OCI-LY7 (cell line): ENCODE data around the gene SPAG9. TPM values are rescaled to one million over a fixed set of nuclear protein-coding genes. Genes with fewer than 3 reads are reported as not detected.

Experiments used
- BruUV-seq: library from RNA; stranded (reverse); fragments of 400-500 nt; replicated peaks from 2 replicates; lab custom pipeline; 2021; lab: Mats Ljungman, UMichigan
- CTCF ChIA-PET: fragments of 300-600 bp; sonication (Branson Sonifier 250); formaldehyde crosslinking; loops from one replicate; lab custom pipeline; 2022; ENCODE audit warnings: antibody characterized with exemption; ENCODE audit not compliant: unreplicated experiment; lab: Charles Lee
- POLR2A ChIA-PET: fragments of 300-600 bp; sonication (Branson Sonifier 250); formaldehyde crosslinking; loops from one replicate; lab custom pipeline; 2022; ENCODE audit warnings: antibody characterized with exemption; lab: Charles Lee
- DNase-seq: peaks from one replicate; pipeline ENCODE4 v3.0.0-alpha.2; 2015; ENCODE audit warnings: low spot score
- H2AFZ ChIP-seq: fragments of 200-600 bp; sonication (generic), shearing (Covaris generic); 2 replicates; pipeline ENCODE4 v1.6.1; 2014; ENCODE audit warnings: mild to moderate bottlenecking, antibody characterized with exemption, low read length, moderate library complexity
- H3K27ac ChIP-seq: fragments of 200-600 bp; sonication (generic); 2 replicates; pipeline ENCODE4 v1.5.1; 2014; ENCODE audit warnings: mixed run types, low read depth, mild to moderate bottlenecking, moderate library complexity, low read length, inconsistent platforms; ENCODE audit not compliant: poor library complexity, severe bottlenecking
- H3K36me3 ChIP-seq: fragments of 200-600 bp; sonication (generic); 2 replicates; pipeline ENCODE4 v1.6.1; 2014; ENCODE audit warnings: mild to moderate bottlenecking, antibody characterized with exemption, low read length, moderate library complexity, mixed read lengths; ENCODE audit not compliant: insufficient read depth
- H3K4me1 ChIP-seq: fragments of 200-600 bp; sonication (generic); 2 replicates; pipeline ENCODE4 v1.5.1; 2014; ENCODE audit warnings: mild to moderate bottlenecking, low read length; ENCODE audit not compliant: insufficient read depth, poor library complexity, severe bottlenecking
- H3K4me2 ChIP-seq: fragments of 200-600 bp; sonication (generic); 2 replicates; pipeline ENCODE4 v1.6.1; 2014; ENCODE audit warnings: mild to moderate bottlenecking, low read length
- H3K4me3 ChIP-seq: fragments of 200-600 bp; sonication (generic); 2 replicates; pipeline ENCODE4 v1.5.1; 2014; ENCODE audit warnings: mild to moderate bottlenecking, low read depth, low read length; ENCODE audit not compliant: poor library complexity, severe bottlenecking
- H3K79me2 ChIP-seq: fragments of 200-600 bp; sonication (generic); 2 replicates; pipeline ENCODE4 v1.6.1; 2016; ENCODE audit warnings: low read depth, mild to moderate bottlenecking, low read length, moderate library complexity, mixed read lengths; ENCODE audit not compliant: insufficient read depth
- H3K9me2 ChIP-seq: fragments of 200-600 bp; sonication (generic); 2 replicates; pipeline ENCODE4 v1.6.1; 2016; ENCODE audit warnings: mild to moderate bottlenecking, low read length, mixed read lengths; ENCODE audit not compliant: insufficient read depth
- H3K9me3 ChIP-seq: fragments of 200-600 bp; sonication (generic); 2 replicates; pipeline ENCODE4 v1.6.1; 2014; ENCODE audit warnings: mild to moderate bottlenecking, mixed run types, low read length, mixed read lengths
- H4K20me1 ChIP-seq: fragments of 200-600 bp; sonication (generic); 2 replicates; pipeline ENCODE4 v1.6.1; 2014; ENCODE audit warnings: mild to moderate bottlenecking, antibody characterized with exemption, low read length, moderate library complexity, mixed read lengths; ENCODE audit not compliant: insufficient read depth
- CTCF ChIP-seq: fragments of 200-600 bp; sonication (generic); conservative IDR thresholded peaks from 2 replicates; pipeline ENCODE4 v1.5.1; 2014; ENCODE audit warnings: mild to moderate bottlenecking, antibody characterized with exemption, low read length, moderate library complexity, mixed read lengths
- EZH2phosphoT487 ChIP-seq: fragments of 200-600 bp; sonication (generic); IDR thresholded peaks from 2 replicates; pipeline ENCODE4 v1.6.1; 2018; ENCODE audit warnings: low read depth, borderline replicate concordance, mild to moderate bottlenecking, mixed run types, antibody characterized with exemption, low read length, moderate library complexity, mixed read lengths
- intact Hi-C: fragments of 100-400 bp; cut with micrococcal nuclease; formaldehyde crosslinking; loops from one replicate; pipeline ENCODE4 v1.10.0; 2022; ENCODE audit not compliant: unreplicated experiment
- total RNA-seq, 2 experiments: library from RNA; depleted of rRNA in 1 of 2; stranded (reverse); fragments of >200 nt in 1 of 2; shearing (Covaris generic) in 1 of 2; gene quantifications; 2 replicates each; pipeline ENCODE4 v1.2.3, GENCODE V29; 2014 to 2022

SPAG9 gene
- total RNA-seq, 2 experiments from 2014 or later = 75.5 to 78.9 TPM

- CTCF ChIA-PET = interaction anchor here (0.5 kb wide), 1 partner anchor 61 kb away, joined by 8 read pairs; no protein-coding TSS in a partner anchor
- Histone ChIP-seq H3K79me2 (no peaks in the 10 kb centered on the region), H3K9me2 (no peaks in the 10 kb centered on the region), H3K9me3 (no peaks in the 10 kb centered on the region), H2AFZ (no peak overlapping the region), H3K4me1 (no peaks in the 10 kb centered on the region), H4K20me1 (no peaks in the 10 kb centered on the region), H3K4me2 (no peak overlapping the region), H3K4me3 (no peak overlapping the region), H3K36me3 (peaks cover 6% of the 10 kb centered on the region; the same call in 1 of the 2 replicates), H3K27ac (no peak overlapping the region)
- DNase-seq = no peak
- TF ChIP-seq EZH2phosphoT487 (no peak), CTCF (no peak)
- intact Hi-C loops = loop anchor here (1.0 kb wide), 1 partner anchor 173 kb away; no protein-coding TSS in a partner anchor
- POLR2A ChIA-PET = interaction anchor here (0.7 to 1.0 kb wide), 2 partner anchors 20 to 54 kb away, joined by 3 read pairs; no protein-coding TSS in a partner anchor
- BruUV-seq = no TSS peak
These were observed 164.3 kb downstream of the SPAG9 start for GRCh38 chr17:50956409-50956749.

- no peaks in the 10 kb centered on the region for H4K20me1 ChIP-seq
- ChIA-PET CTCF (no interaction called here), POLR2A (no interaction called here)
- no peaks in the 10 kb centered on the region for H3K9me2 ChIP-seq
- no TSS peak for BruUV-seq
- no peaks in the 10 kb centered on the region for H3K79me2 ChIP-seq
- H3K9me3 ChIP-seq = no peaks in the 10 kb centered on the region
- no peak overlapping the region for H2AFZ ChIP-seq
- no peak for DNase-seq
- H3K4me1 ChIP-seq = peaks cover 3% of the 10 kb centered on the region
- H3K27ac ChIP-seq = no peak overlapping the region
- TF ChIP-seq EZH2phosphoT487 (no peak), CTCF (no peak)
- peaks cover 6% of the 10 kb centered on the region; the same call in 1 of the 2 replicates for H3K36me3 ChIP-seq
- intact Hi-C loops = loop anchor here (1.0 kb wide), 1 partner anchor 172 kb away; no protein-coding TSS in a partner anchor
- no peak overlapping the region for H3K4me3 ChIP-seq
- no peak overlapping the region for H3K4me2 ChIP-seq
These were observed 165.0 kb downstream of the SPAG9 start for GRCh38 chr17:50955667-50956120.

GRCh38 chr17:50955160-50955559 lies 165.5 kb downstream of the SPAG9 start:
- Histone ChIP-seq H3K36me3 (peaks cover 2% of the 10 kb centered on the region; the same call in 1 of the 2 replicates), H3K4me1 (peaks cover 8% of the 10 kb centered on the region), H3K4me2 (no peak overlapping the region), H4K20me1 (no peaks in the 10 kb centered on the region), H3K79me2 (no peaks in the 10 kb centered on the region), H2AFZ (no peak overlapping the region), H3K9me3 (no peaks in the 10 kb centered on the region), H3K27ac (no peak overlapping the region), H3K4me3 (no peak overlapping the region), H3K9me2 (no peaks in the 10 kb centered on the region)
- BruUV-seq = no TSS peak
- no peak for TF ChIP-seq CTCF
- no peak for TF ChIP-seq EZH2phosphoT487
- ChIA-PET POLR2A (no interaction called here), CTCF (no interaction called here)
- no peak for DNase-seq
- intact Hi-C loops = no loop called here
